SK-N-SH (cell line): ENCODE results near the gene TRPC6.

Experiments
- CTCF ChIP-seq: fragments of 200-600 bp; sonication (generic); IDR thresholded peaks from 2 replicates; pipeline ENCODE4 v1.6.1; 2017; ENCODE audit warnings: antibody characterized with exemption, mild to moderate bottlenecking, moderate library complexity
- POLR2AphosphoS5 ChIP-seq: IDR thresholded peaks from 2 replicates; pipeline ENCODE4 v1.6.1; 2012; ENCODE audit warnings: low read depth, low read length
- REST ChIP-seq: IDR thresholded peaks from 2 replicates; pipeline ENCODE4 v1.6.1; 2012; ENCODE audit warnings: mild to moderate bottlenecking, low read depth, low read length, moderate library complexity
- USF2 ChIP-seq: fragments of 150-350 bp; IDR thresholded peaks from 2 replicates; pipeline ENCODE4 v1.6.1; 2017; ENCODE audit warnings: antibody characterized with exemption, low read length, low read depth, borderline replicate concordance

GRCh38 chr11:101567071-101567470 is 16.7 kb downstream of the TRPC6 start:
- no peak for TF ChIP-seq REST
- no peak for TF ChIP-seq POLR2AphosphoS5
- TF ChIP-seq CTCF = no peak
- no peak for TF ChIP-seq USF2
